Measurements from ENCODE around the gene CLCA1.

CLCA1 gene

GRCh38 chr1:86538775-86539174 lies 70.0 kb downstream of the CLCA1 start:
- no peak overlapping the region for H3K9ac ChIP-seq (ENCODE audit: low read length)

DNA sequence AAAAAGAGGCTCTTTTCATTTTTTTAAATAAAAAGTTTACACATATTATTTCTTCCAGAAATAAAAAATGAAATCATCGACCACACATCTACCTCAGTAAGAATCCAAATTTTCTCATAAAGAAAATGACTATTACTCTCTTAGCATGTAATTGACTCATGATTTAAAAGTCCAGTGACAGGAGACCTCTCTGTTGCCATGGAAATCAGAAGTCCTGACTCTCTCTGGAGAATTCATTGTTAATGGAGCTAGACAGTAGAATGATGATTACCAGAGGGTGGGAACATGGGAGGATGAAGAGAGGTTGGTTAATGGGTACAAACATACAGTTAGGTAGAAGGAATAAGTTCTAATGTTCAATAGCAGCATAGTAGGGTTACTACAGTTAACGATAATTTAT lies 73.1 kb downstream of the CLCA1 start:
- Histone ChIP-seq H3K4me1 (ENCODE audit: control insufficient read depth in 1 of 2, insufficient read depth in 2 of 2, low read length in 2 of 2) (peaks cover 3 to 4% of the 10 kb centered on the region in 2 experiments), H3K4me3 (ENCODE audit: low read depth, low read length) (no peak overlapping the region)

More at GRCh38 chr1:86538775-86539174, 70.0 kb downstream of the CLCA1 start:
- H3K14ac ChIP-seq (ENCODE audit: low read length), result no peak overlapping the region
- no peaks in the 10 kb centered on the region for H3K27me3 ChIP-seq (ENCODE audit: insufficient read depth, low read length)
- no peaks in the 10 kb centered on the region for H3K36me3 ChIP-seq (ENCODE audit: control insufficient read depth in 1 of 2, insufficient read depth in 2 of 2, low read length in 2 of 2)
- H2AK5ac ChIP-seq (ENCODE audit: low read length), result no peak overlapping the region
- no peaks in the 10 kb centered on the region for H3K9me3 ChIP-seq (ENCODE audit: insufficient read depth, low read depth, low read length)
- H3K18ac ChIP-seq (ENCODE audit: low read length), result no peak overlapping the region
- no peak overlapping the region for H4K91ac ChIP-seq (ENCODE audit: low read depth, low read length)
- peaks cover 3 to 4% of the 10 kb centered on the region in 2 experiments for H3K4me1 ChIP-seq (ENCODE audit: control insufficient read depth in 1 of 2, insufficient read depth in 2 of 2, low read length in 2 of 2)
- WGBS (ENCODE audit: extremely low coverage, insufficient coverage, insufficient read length), result no CpG with 5 or more reads among the region's 5 CpGs
- no peak overlapping the region for H3K23ac ChIP-seq (ENCODE audit: low read length)
- no peak overlapping the region for H4K8ac ChIP-seq (ENCODE audit: low read depth, low read length)
- no peak for DNase-seq
- H3K4me2 ChIP-seq (ENCODE audit: low read length), result no peak overlapping the region
- H3K79me2 ChIP-seq (ENCODE audit: control insufficient read depth, insufficient read depth, low read length, poor library complexity), result no peaks in the 10 kb centered on the region
- no peak overlapping the region for H3K4me3 ChIP-seq (ENCODE audit: low read depth, low read length)
- H4K12ac ChIP-seq (ENCODE audit: low read depth, low read length), result no peak overlapping the region
- no peaks in the 10 kb centered on the region for H3K79me1 ChIP-seq (ENCODE audit: low read length)
- H2BK120ac ChIP-seq (ENCODE audit: insufficient read depth, low read length, poor library complexity), result no peak overlapping the region
- no peak overlapping the region for H3K27ac ChIP-seq (ENCODE audit: low read depth, low read length)
- H2BK12ac ChIP-seq (ENCODE audit: low read length), result no peak overlapping the region
- H2BK5ac ChIP-seq (ENCODE audit: low read depth, low read length, poor library complexity), result no peak overlapping the region
- H3K4ac ChIP-seq (ENCODE audit: low read depth, low read length), result no peak overlapping the region
- H2AFZ ChIP-seq (ENCODE audit: insufficient read depth, low read length, poor library complexity), result no peak overlapping the region

DNA sequence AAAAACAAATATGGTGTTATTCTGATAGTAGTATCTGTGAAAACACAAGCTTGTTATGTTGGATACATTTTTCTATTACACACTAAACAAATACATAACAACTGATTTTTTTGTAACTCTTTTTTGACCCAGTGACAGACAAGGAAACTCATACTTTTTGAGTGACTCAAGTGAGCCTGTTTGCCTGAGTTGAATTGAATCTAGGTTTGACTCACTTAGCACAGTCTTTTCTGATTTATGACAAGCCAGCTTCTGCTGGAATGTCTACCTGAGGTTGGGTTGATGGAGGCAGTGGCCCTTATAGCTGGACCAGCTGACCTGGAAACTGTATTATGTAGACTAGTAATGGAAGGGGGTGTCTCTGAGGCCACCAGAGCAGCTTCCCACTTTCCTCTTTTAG lies 73.9 kb downstream of the CLCA1 start:
- Histone ChIP-seq H3K18ac (ENCODE audit: low read length) (no peak overlapping the region), H3K27ac (ENCODE audit: low read depth, low read length) (no peak overlapping the region), H3K23ac (ENCODE audit: low read length) (no peak overlapping the region), H3K79me2 (ENCODE audit: control insufficient read depth, insufficient read depth, low read length, poor library complexity) (no peaks in the 10 kb centered on the region), H3K9ac (ENCODE audit: low read length) (no peak overlapping the region), H3K79me1 (ENCODE audit: low read length) (no peaks in the 10 kb centered on the region), H3K4me3 (ENCODE audit: low read depth, low read length) (no peak overlapping the region), H2AFZ (ENCODE audit: insufficient read depth, low read length, poor library complexity) (no peak overlapping the region), H3K27me3 (ENCODE audit: insufficient read depth, low read length) (no peaks in the 10 kb centered on the region), H2AK5ac (ENCODE audit: low read length) (no peak overlapping the region), H3K4me1 (ENCODE audit: control insufficient read depth in 1 of 2, insufficient read depth in 2 of 2, low read length in 2 of 2) (peaks cover 3 to 4% of the 10 kb centered on the region in 2 experiments), H3K14ac (ENCODE audit: low read length) (no peak overlapping the region), H3K9me3 (ENCODE audit: insufficient read depth, low read depth, low read length) (no peaks in the 10 kb centered on the region), H4K8ac (ENCODE audit: low read depth, low read length) (no peak overlapping the region), H3K4me2 (ENCODE audit: low read length) (peak overlapping the region; percentile 33), H4K12ac (ENCODE audit: low read depth, low read length) (no peak overlapping the region), H2BK120ac (ENCODE audit: insufficient read depth, low read length, poor library complexity) (no peak overlapping the region), H2BK12ac (ENCODE audit: low read length) (no peak overlapping the region), H3K4ac (ENCODE audit: low read depth, low read length) (no peak overlapping the region), H4K91ac (ENCODE audit: low read depth, low read length) (no peak overlapping the region), H2BK5ac (ENCODE audit: low read depth, low read length, poor library complexity) (no peak overlapping the region), H3K36me3 (ENCODE audit: control insufficient read depth in 1 of 2, insufficient read depth in 2 of 2, low read length in 2 of 2) (no peaks in the 10 kb centered on the region)
- peak in 1 of 2 donors; percentile 34 for DNase-seq

More for the DNA sequence above, 73.1 kb downstream of the CLCA1 start:
- no peak overlapping the region for H3K4me2 ChIP-seq (ENCODE audit: low read length)
- H4K91ac ChIP-seq (ENCODE audit: low read depth, low read length), result no peak overlapping the region
- no peaks in the 10 kb centered on the region for H3K79me1 ChIP-seq (ENCODE audit: low read length)
- no peak overlapping the region for H3K9ac ChIP-seq (ENCODE audit: low read length)
- no peak for DNase-seq
- no peak overlapping the region for H2BK12ac ChIP-seq (ENCODE audit: low read length)
- H3K18ac ChIP-seq (ENCODE audit: low read length), result no peak overlapping the region
- no peaks in the 10 kb centered on the region for H3K79me2 ChIP-seq (ENCODE audit: control insufficient read depth, insufficient read depth, low read length, poor library complexity)
- WGBS (ENCODE audit: extremely low coverage, insufficient coverage, insufficient read length), result no CpG with 5 or more reads among the region's 2 CpGs
- H3K14ac ChIP-seq (ENCODE audit: low read length), result no peak overlapping the region
- no peak overlapping the region for H2AK5ac ChIP-seq (ENCODE audit: low read length)
- no peak overlapping the region for H3K27ac ChIP-seq (ENCODE audit: low read depth, low read length)
- H2AFZ ChIP-seq (ENCODE audit: insufficient read depth, low read length, poor library complexity), result no peak overlapping the region
- H4K8ac ChIP-seq (ENCODE audit: low read depth, low read length), result no peak overlapping the region
- H3K4ac ChIP-seq (ENCODE audit: low read depth, low read length), result no peak overlapping the region
- H2BK5ac ChIP-seq (ENCODE audit: low read depth, low read length, poor library complexity), result no peak overlapping the region
- H3K23ac ChIP-seq (ENCODE audit: low read length), result no peak overlapping the region
- H2BK120ac ChIP-seq (ENCODE audit: insufficient read depth, low read length, poor library complexity), result no peak overlapping the region
- H3K27me3 ChIP-seq (ENCODE audit: insufficient read depth, low read length), result no peaks in the 10 kb centered on the region
- H4K12ac ChIP-seq (ENCODE audit: low read depth, low read length), result no peak overlapping the region
- H3K36me3 ChIP-seq (ENCODE audit: control insufficient read depth in 1 of 2, insufficient read depth in 2 of 2, low read length in 2 of 2), result no peaks in the 10 kb centered on the region
- no peaks in the 10 kb centered on the region for H3K9me3 ChIP-seq (ENCODE audit: insufficient read depth, low read depth, low read length)

DNA sequence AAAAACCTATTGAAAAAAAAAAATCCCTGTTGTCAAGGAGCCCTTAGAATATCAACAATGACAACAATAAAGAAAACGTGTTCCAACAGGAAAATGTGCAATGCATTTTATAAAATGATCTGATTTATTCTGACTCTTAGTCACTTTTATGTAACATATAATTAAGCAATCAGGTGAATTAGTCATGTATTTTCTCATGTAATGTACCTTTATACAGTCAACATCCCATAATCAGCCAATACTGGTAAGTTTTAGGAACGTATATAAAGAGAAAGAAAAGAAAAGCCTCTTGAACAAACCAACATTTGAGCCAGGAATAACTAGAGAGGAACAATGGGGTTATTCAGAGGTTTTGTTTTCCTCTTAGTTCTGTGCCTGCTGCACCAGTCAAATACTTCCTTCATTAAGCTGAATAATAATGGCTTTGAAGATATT lies 78.1 kb downstream of the CLCA1 start, which contains the start of gene CLCA4:
Gene CLCA4 (plus strand): TSS at position 292 of the 435 bp plus-strand sequence. CDS start 42 bp downstream, at position 334.
- Histone ChIP-seq H3K9ac (ENCODE audit: low read length) (no peak within 1 kb of the TSS), H3K79me1 (ENCODE audit: low read length) (no peaks in the 10 kb centered on the region), H3K4me3 (ENCODE audit: low read depth, low read length) (no peak within 1 kb of the TSS), H3K79me2 (ENCODE audit: control insufficient read depth, insufficient read depth, low read length, poor library complexity) (no peaks in the 10 kb centered on the region), H3K27ac (ENCODE audit: low read depth, low read length) (no peak within 1 kb of the TSS), H3K23ac (ENCODE audit: low read length) (no peak within 1 kb of the TSS), H2AFZ (ENCODE audit: insufficient read depth, low read length, poor library complexity) (no peak within 1 kb of the TSS), H3K9me3 (ENCODE audit: insufficient read depth, low read depth, low read length) (no peaks in the 10 kb centered on the region), H3K36me3 (ENCODE audit: control insufficient read depth in 1 of 2, insufficient read depth in 2 of 2, low read length in 2 of 2) (no peaks in the 10 kb centered on the region), H2BK5ac (ENCODE audit: low read depth, low read length, poor library complexity) (no peak within 1 kb of the TSS), H2AK5ac (ENCODE audit: low read length) (no peak within 1 kb of the TSS), H4K12ac (ENCODE audit: low read depth, low read length) (no peak within 1 kb of the TSS), H3K18ac (ENCODE audit: low read length) (no peak within 1 kb of the TSS), H3K4ac (ENCODE audit: low read depth, low read length) (no peak within 1 kb of the TSS), H3K4me2 (ENCODE audit: low read length) (no peak within 1 kb of the TSS), H4K8ac (ENCODE audit: low read depth, low read length) (no peak within 1 kb of the TSS), H2BK120ac (ENCODE audit: insufficient read depth, low read length, poor library complexity) (no peak within 1 kb of the TSS), H3K27me3 (ENCODE audit: insufficient read depth, low read length) (no peaks in the 10 kb centered on the region), H2BK12ac (ENCODE audit: low read length) (no peak within 1 kb of the TSS), H4K91ac (ENCODE audit: low read depth, low read length) (no peak within 1 kb of the TSS), H3K14ac (ENCODE audit: low read length) (no peak within 1 kb of the TSS), H3K4me1 (ENCODE audit: control insufficient read depth in 1 of 2, insufficient read depth in 2 of 2, low read length in 2 of 2) (peaks cover 3 to 4% of the 10 kb centered on the region in 2 experiments)
- no peak for DNase-seq
- no CpG with 5 or more reads among the region's 2 CpGs for WGBS (ENCODE audit: extremely low coverage, insufficient coverage, insufficient read length)

All from trophoblast cell (in vitro differentiated cells and primary cell).